GM19023 (cell line): ENCODE data around the gene KDM4C.
A peak's percentile ranks its signal among the peaks of the same experiment; 100 is the strongest.

ENCODE experiments used
- ATAC-seq: cut with Tn5 transposase; IDR thresholded peaks from one replicate; pipeline ENCODE4 v1.9.1; 2021; ENCODE audit warnings: mild to moderate bottlenecking, moderate library complexity; ENCODE audit not compliant: unreplicated experiment

The KDM4C gene

GRCh38 chr9:6897898-6898302, 140.1 kb downstream of the KDM4C start:
- ATAC-seq, result no peak

GRCh38 chr9:6899274-6899673, 141.5 kb downstream of the KDM4C start:
- no peak for ATAC-seq

- ATAC-seq, result no peak
Measured at GRCh38 chr9:6900440-6900883, 142.7 kb downstream of the KDM4C start.

- no peak for ATAC-seq
Measured at GRCh38 chr9:6901180-6901579, 143.4 kb downstream of the KDM4C start.

- ATAC-seq, result no peak
Measured at GRCh38 chr9:6902423-6902822, 144.7 kb downstream of the KDM4C start.

GRCh38 chr9:6904371-6904770, 146.6 kb downstream of the KDM4C start:
- no peak for ATAC-seq

- no peak for ATAC-seq
Measured at GRCh38 chr9:6905850-6906375, 148.1 kb downstream of the KDM4C start.

- no peak for ATAC-seq
Measured at GRCh38 chr9:6907772-6908381, 150.1 kb downstream of the KDM4C start.

- no peak for ATAC-seq
Measured at GRCh38 chr9:6909181-6909580, 151.4 kb downstream of the KDM4C start.

GRCh38 chr9:6910032-6910431, 152.3 kb downstream of the KDM4C start:
- no peak for ATAC-seq

- ATAC-seq, result no peak
Measured at GRCh38 chr9:6910497-6910896, 152.7 kb downstream of the KDM4C start.

GRCh38 chr9:6911901-6912638, 154.3 kb downstream of the KDM4C start:
- ATAC-seq, result no peak

GRCh38 chr9:6915635-6916034, 157.9 kb downstream of the KDM4C start:
- no peak for ATAC-seq

- ATAC-seq, result peak; percentile 82
Measured at GRCh38 chr9:6917162-6917561, 159.4 kb downstream of the KDM4C start.

GRCh38 chr9:6920041-6920440, 162.3 kb downstream of the KDM4C start:
- no peak for ATAC-seq

- no peak for ATAC-seq
Measured at GRCh38 chr9:6921315-6921714, 163.5 kb downstream of the KDM4C start.

- no peak for ATAC-seq
Measured at GRCh38 chr9:6922124-6922676, 164.4 kb downstream of the KDM4C start.

GRCh38 chr9:6922680-6923079, 164.9 kb downstream of the KDM4C start:
- ATAC-seq, result no peak

- no peak for ATAC-seq
Measured at GRCh38 chr9:6923086-6923485, 165.3 kb downstream of the KDM4C start.

- no peak for ATAC-seq
Measured at GRCh38 chr9:6924149-6924548, 166.4 kb downstream of the KDM4C start.

- ATAC-seq, result no peak
Measured at GRCh38 chr9:6924988-6925563, 167.3 kb downstream of the KDM4C start.

GRCh38 chr9:6925836-6926235, 168.1 kb downstream of the KDM4C start:
- ATAC-seq, result no peak
